K562 (cell line): Measurements from ENCODE around the gene LOXL3. TPM values are rescaled to one million over a fixed set of nuclear protein-coding genes. Genes with fewer than 3 reads are reported as not detected.
A peak's percentile ranks its signal among the peaks of the same experiment; 100 is the strongest.

Experiments
- AFF1 ChIP-seq, 2 experiments: fragments of 450-650 bp; IDR thresholded peaks; 2 replicates each; pipeline ENCODE4 v1.6.1; 2018; ENCODE audit warnings: mild to moderate bottlenecking in 2 of 2, low read depth in 1 of 2; ENCODE audit not compliant: partially characterized antibody in 2 of 2
- CHD1 ChIP-seq: fragments of 200-600 bp; sonication (generic); IDR thresholded peaks from one replicate; pipeline ENCODE4 v1.6.1; 2012; ENCODE audit warnings: mild to moderate bottlenecking, moderate library complexity, low read length, inconsistent platforms
- CHD2 ChIP-seq: IDR thresholded peaks from 2 replicates; pipeline ENCODE4 v1.6.1; 2011; ENCODE audit warnings: low read depth, low read length
- CHD7 ChIP-seq: fragments of 200-600 bp; sonication (generic); IDR thresholded peaks from one replicate; pipeline ENCODE4 v1.6.1; 2012; ENCODE audit warnings: mild to moderate bottlenecking, low read depth, low read length, inconsistent platforms
- PREB ChIP-seq: sonication (generic); formaldehyde crosslinking; IDR thresholded peaks from 2 replicates; pipeline ENCODE4 v1.8.1; 2023; ENCODE audit warnings: mild to moderate bottlenecking, missing genetic modification reagents
- RBM25 ChIP-seq: fragments of 200-400 bp; formaldehyde crosslinking; IDR thresholded peaks from 2 replicates; pipeline ENCODE4 v1.6.1; 2018; ENCODE audit warnings: low read length, low read depth, moderate library complexity; ENCODE audit not compliant: severe bottlenecking
- TAF9B ChIP-seq: fragments of 450-650 bp; IDR thresholded peaks from 2 replicates; pipeline ENCODE4 v1.6.1; 2018; ENCODE audit warnings: mild to moderate bottlenecking; ENCODE audit not compliant: partially characterized antibody
- TAL1 ChIP-seq: fragments of 450-650 bp; IDR thresholded peaks from 2 replicates; pipeline ENCODE4 v1.6.1; 2016; ENCODE audit warnings: mild to moderate bottlenecking
- ZNF224 ChIP-seq: sonication (generic); formaldehyde crosslinking; IDR thresholded peaks from 2 replicates; pipeline ENCODE4 v1.8.0; 2022; ENCODE audit warnings: mild to moderate bottlenecking, missing genetic modification reagents
- ZNF830 ChIP-seq: fragments of 250-450 bp; sonication (Bioruptor Pico); IDR thresholded peaks from 2 replicates; pipeline ENCODE4 v1.5.0; 2021; ENCODE audit warnings: mild to moderate bottlenecking
- polyA plus RNA-seq, 8 experiments: library from polyadenylated mRNA; depleted of rRNA in 4 of 8; stranded (reverse) in 5 of 8; unstranded in 3 of 8; fragments of >200 nt; fragmentation: Nextera tagmentation in 2 of 8; fragmentation: Illumina TruSeq in 1 of 8; extraction: Ambion mirVana in 2 of 8; extraction: Trizol in 1 of 8; gene quantifications; 2 replicates each; pipeline versions ENCODE4 v1.2.1 to v1.2.3, GENCODE V29; 2011 to 2014; ENCODE audit warnings: inconsistent platforms in 1 of 8, missing spikeins in 1 of 8
- total RNA-seq, 7 experiments: library from RNA; depleted of rRNA in 6 of 7; stranded (reverse); fragments of >200 nt in 6 of 7; fragmentation: Illumina TruSeq in 2 of 7; extraction: Trizol in 2 of 7; gene quantifications; 2 replicates each; pipeline versions ENCODE4 v1.2.1 to v1.2.3, GENCODE V29; 2011 to 2021; ENCODE audit warnings: low replicate concordance in 1 of 7

LOXL3 gene
- total and polyA plus RNA-seq, 9 of the 15 experiments (the other 6 are each of a cell fraction or from before 2014, with no cell fraction given) = 0.22 to 0.99 (median 0.31) TPM

- TF ChIP-seq CHD7 (no peak), PREB (CRISPR knock-in tag) (no peak), CHD1 (no peak), AFF1 (IDR thresholded peaks at IDR 0.05; ENCODE audit: low read depth in 1 of 2, partially characterized antibody in 2 of 2) (no peak), CHD2 (0 out of 2 replicates have a peak, but pooled peaks have one; percentile 10), ZNF224 (no peak), TAF9B (peak; percentile 79), ZNF830 (CRISPR knock-in tag) (no peak), TAL1 (no peak), RBM25 (no peak)
These were observed 46.4 kb downstream of the LOXL3 start, which contains the start of gene PCGF1 (continued) for GRCh38 chr2:74507145-74507925.
